KOPT-K1 (cell line): ENCODE measurements around the gene KLF18.

ENCODE experiments used
- H3K27ac ChIP-seq: fragments of 200-600 bp; sonication (generic); 2 replicates; pipeline ENCODE4 v1.5.1; 2016; ENCODE audit warnings: antibody characterized with exemption, mild to moderate bottlenecking, low read depth, low read length; ENCODE audit not compliant: poor library complexity, severe bottlenecking
- H3K36me3 ChIP-seq: fragments of 200-600 bp; sonication (generic); 2 replicates; pipeline ENCODE4 v1.5.1; 2017; ENCODE audit warnings: antibody characterized with exemption, mild to moderate bottlenecking, low read length, moderate library complexity; ENCODE audit not compliant: insufficient read depth
- H3K9me3 ChIP-seq: fragments of 200-600 bp; sonication (generic); 2 replicates; pipeline ENCODE4 v1.5.1; 2017; ENCODE audit warnings: antibody characterized with exemption, low read length, mild to moderate bottlenecking; ENCODE audit not compliant: insufficient read depth, poor library complexity, severe bottlenecking

The KLF18 gene

GRCh38 chr1:44108241-44108640, 33.2 kb downstream of the KLF18 start:
- H3K27ac ChIP-seq, result no peak overlapping the region
- no peaks in the 10 kb centered on the region for H3K9me3 ChIP-seq
- no peaks in the 10 kb centered on the region for H3K36me3 ChIP-seq

- no peak overlapping the region for H3K27ac ChIP-seq
- no peaks in the 10 kb centered on the region for H3K36me3 ChIP-seq
Observed at GRCh38 chr1:44105810-44106209, 35.6 kb downstream of the KLF18 start.

GRCh38 chr1:44103270-44104131, 37.9 kb downstream of the KLF18 start:
- Histone ChIP-seq H3K27ac (no peak overlapping the region), H3K36me3 (no peaks in the 10 kb centered on the region), H3K9me3 (no peaks in the 10 kb centered on the region)

More at GRCh38 chr1:44105810-44106209, 35.6 kb downstream of the KLF18 start:
- no peaks in the 10 kb centered on the region for H3K9me3 ChIP-seq

GRCh38 chr1:44101328-44101727, 40.1 kb downstream of the KLF18 start:
- H3K9me3 ChIP-seq, result no peaks in the 10 kb centered on the region
- H3K27ac ChIP-seq, result no peak overlapping the region

GRCh38 chr1:44100183-44100868, 41.1 kb downstream of the KLF18 start:
- H3K9me3 ChIP-seq, result no peaks in the 10 kb centered on the region
- H3K36me3 ChIP-seq, result no peaks in the 10 kb centered on the region
- no peak overlapping the region for H3K27ac ChIP-seq

More at GRCh38 chr1:44101328-44101727, 40.1 kb downstream of the KLF18 start:
- H3K36me3 ChIP-seq, result no peaks in the 10 kb centered on the region

- no peak overlapping the region for H3K27ac ChIP-seq
- no peaks in the 10 kb centered on the region for H3K9me3 ChIP-seq
- no peaks in the 10 kb centered on the region for H3K36me3 ChIP-seq
Observed at GRCh38 chr1:44094047-44094446, 47.4 kb downstream of the KLF18 start.

GRCh38 chr1:44090429-44091252, 50.8 kb downstream of the KLF18 start:
- Histone ChIP-seq H3K9me3 (no peaks in the 10 kb centered on the region), H3K36me3 (no peaks in the 10 kb centered on the region), H3K27ac (no peak overlapping the region)

GRCh38 chr1:44089371-44090048, 51.9 kb downstream of the KLF18 start:
- H3K9me3 ChIP-seq, result no peaks in the 10 kb centered on the region
- no peak overlapping the region for H3K27ac ChIP-seq
- H3K36me3 ChIP-seq, result no peaks in the 10 kb centered on the region
